Mesenchymal stem cell (in vitro differentiated cells and primary cell): ENCODE results near the gene STAM.

Experiments
- DNase-seq: peaks from one replicate; pipeline ENCODE4 v3.0.0-alpha.2; 2013
- H2AFZ ChIP-seq: one replicate; pipeline ENCODE4 v1.6.1; 2013; ENCODE audit warnings: low read depth, mild to moderate bottlenecking, control low read depth, inconsistent platforms, low read length, moderate library complexity
- H2AK5ac ChIP-seq: 2 replicates; pipeline ENCODE4 v1.6.1; 2013; ENCODE audit warnings: low read length, moderate library complexity, mild to moderate bottlenecking, inconsistent platforms; ENCODE audit not compliant: severe bottlenecking
- H2BK120ac ChIP-seq: one replicate; pipeline ENCODE4 v1.6.1; 2013; ENCODE audit warnings: low read depth, mild to moderate bottlenecking, inconsistent platforms, low read length, moderate library complexity
- H2BK12ac ChIP-seq, 2 experiments: one replicate each; pipeline ENCODE4 v1.6.1; 2013; ENCODE audit warnings: inconsistent platforms in 2 of 2, low read length in 2 of 2, mild to moderate bottlenecking in 2 of 2, moderate library complexity in 2 of 2, control low read depth in 1 of 2
- H2BK15ac ChIP-seq: one replicate; pipeline ENCODE4 v1.6.1; 2013; ENCODE audit warnings: mild to moderate bottlenecking, low read depth, inconsistent platforms; ENCODE audit not compliant: poor library complexity, severe bottlenecking
- H2BK5ac ChIP-seq: 2 replicates; pipeline ENCODE4 v1.6.1; 2013; ENCODE audit warnings: low read depth, mild to moderate bottlenecking, low read length, control low read depth, inconsistent platforms; ENCODE audit not compliant: poor library complexity, severe bottlenecking
- H3K14ac ChIP-seq, 2 experiments: one replicate each; pipeline ENCODE4 v1.6.1; 2013; ENCODE audit warnings: inconsistent platforms in 2 of 2, low read length in 2 of 2, control low read depth in 1 of 2, mild to moderate bottlenecking in 1 of 2, moderate library complexity in 1 of 2
- H3K18ac ChIP-seq, 2 experiments: one replicate each; pipeline ENCODE4 v1.6.1; 2013; ENCODE audit warnings: inconsistent platforms in 2 of 2, low read length in 2 of 2, control low read depth in 1 of 2, low read depth in 1 of 2, mild to moderate bottlenecking in 1 of 2
- H3K23ac ChIP-seq, 2 experiments: one replicate each; pipeline ENCODE4 v1.6.1; 2013; ENCODE audit warnings: inconsistent platforms in 2 of 2, low read length in 2 of 2, mild to moderate bottlenecking in 2 of 2, moderate library complexity in 2 of 2, control low read depth in 1 of 2
- H3K27ac ChIP-seq: 2 replicates; pipeline ENCODE4 v1.5.1; 2013; ENCODE audit warnings: mild to moderate bottlenecking, moderate library complexity, low read length, control low read depth, inconsistent platforms; ENCODE audit not compliant: poor library complexity, severe bottlenecking
- H3K27me3 ChIP-seq, 2 experiments: 2 replicates each; pipeline versions ENCODE4 v1.6.1 to v1.7.0; 2013; ENCODE audit warnings: low read length in 2 of 2, mild to moderate bottlenecking in 2 of 2, moderate library complexity in 2 of 2, control low read depth in 1 of 2, inconsistent platforms in 1 of 2; ENCODE audit not compliant: control insufficient read depth in 1 of 2, insufficient read depth in 1 of 2
- H3K36me3 ChIP-seq, 2 experiments: 2 replicates each; pipeline versions ENCODE4 v1.6.1 to v1.7.0; 2013; ENCODE audit warnings: low read length in 2 of 2, control low read depth in 1 of 2, inconsistent platforms in 1 of 2, low read depth in 1 of 2, mild to moderate bottlenecking in 1 of 2; ENCODE audit not compliant: insufficient read depth in 2 of 2, control insufficient read depth in 1 of 2
- H3K4ac ChIP-seq, 2 experiments: one replicate each; pipeline ENCODE4 v1.6.1; 2013; ENCODE audit warnings: inconsistent platforms in 2 of 2, low read length in 2 of 2, mild to moderate bottlenecking in 2 of 2, moderate library complexity in 2 of 2, control low read depth in 1 of 2, low read depth in 1 of 2
- H3K4me1 ChIP-seq: 2 replicates; pipeline ENCODE4 v1.6.1; 2013; ENCODE audit warnings: low read depth, low read length, control low read depth; ENCODE audit not compliant: control insufficient read depth, insufficient read depth
- H3K4me2 ChIP-seq: 2 replicates; pipeline ENCODE4 v1.6.1; 2013; ENCODE audit warnings: low read length, mild to moderate bottlenecking, inconsistent platforms; ENCODE audit not compliant: poor library complexity, severe bottlenecking
- H3K4me3 ChIP-seq, 2 experiments: 2 replicates each; pipeline versions ENCODE4 v1.5.1 to v1.7.0; 2013; ENCODE audit warnings: low read length in 2 of 2, mild to moderate bottlenecking in 2 of 2, control low read depth in 1 of 2, low read depth in 1 of 2; ENCODE audit not compliant: insufficient read depth in 1 of 2
- H3K79me1 ChIP-seq: replicated peaks from 2 replicates; pipeline ENCODE4 v1.6.1; 2013; ENCODE audit warnings: mild to moderate bottlenecking, control low read depth, low read length, inconsistent platforms; ENCODE audit not compliant: poor library complexity, severe bottlenecking
- H3K9ac ChIP-seq: 2 replicates; pipeline ENCODE4 v1.7.0; 2013; ENCODE audit warnings: mild to moderate bottlenecking, low read length, moderate library complexity
- H3K9me3 ChIP-seq: 2 replicates; pipeline ENCODE4 v1.7.0; 2013; ENCODE audit warnings: mild to moderate bottlenecking, low read length; ENCODE audit not compliant: control insufficient read depth
- H4K8ac ChIP-seq: one replicate; pipeline ENCODE4 v1.6.1; 2013; ENCODE audit warnings: inconsistent platforms, mild to moderate bottlenecking, low read length, moderate library complexity
- H4K91ac ChIP-seq: one replicate; pipeline ENCODE4 v1.6.1; 2013; ENCODE audit warnings: mild to moderate bottlenecking, low read length, inconsistent platforms
- WGBS: methylation state at CpG from one replicate; pipeline ENCODE4 v1.1.7; 2013; ENCODE audit warnings: mixed read lengths; 5-methylcytosine and 5-hydroxymethylcytosine counted together

Gene STAM

DNA sequence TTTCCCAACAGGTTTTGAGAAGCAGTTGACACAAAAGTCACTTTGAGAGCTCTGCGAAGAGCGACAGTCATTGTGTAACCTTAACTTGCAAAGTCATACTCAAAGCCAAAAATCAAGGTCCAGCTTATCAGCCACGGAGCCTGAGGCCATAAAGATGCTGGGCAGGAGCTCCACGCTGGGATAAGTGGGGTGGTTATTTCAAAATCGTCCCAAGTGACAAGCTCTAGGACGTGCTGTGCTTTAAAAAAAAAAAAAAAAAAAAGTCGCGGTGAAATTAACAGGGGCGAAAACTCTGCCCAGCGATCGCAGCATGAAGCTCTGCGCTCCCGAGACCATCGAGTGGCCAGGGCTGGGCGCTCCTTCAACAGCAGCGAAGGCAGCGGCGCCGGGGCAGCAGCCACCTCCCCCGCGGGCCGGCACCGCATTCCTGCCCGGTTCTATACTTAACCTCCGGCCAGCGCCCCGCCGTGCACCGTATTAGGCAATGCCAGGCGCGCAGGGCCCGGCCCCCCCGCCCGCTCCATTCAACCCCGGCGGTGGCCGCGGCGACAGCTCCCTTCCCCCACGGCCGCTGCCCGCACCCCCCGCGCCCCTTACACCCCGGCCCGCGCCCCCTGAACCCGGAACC, 27.4 kb upstream of the STAM start:
- Histone ChIP-seq H3K27ac (peak overlapping the region; percentile 79), H3K4me2 (peak overlapping the region; percentile 83), H4K91ac (no peak overlapping the region), H3K14ac (peak overlapping the region in 1 of 2 experiments; percentile 76), H3K23ac (no peak overlapping the region), H3K4me1 (peaks cover 4% of the 10 kb centered on the region), H3K79me1 (peaks cover 11% of the 10 kb centered on the region), H4K8ac (peak overlapping the region; percentile 36), H3K36me3 (no peaks in the 10 kb centered on the region), H3K4me3 (peak overlapping the region; percentile 81 to 92), H2BK120ac (peak overlapping the region; percentile 73), H3K4ac (peak overlapping the region in 1 of 2 experiments; percentile 41), H3K27me3 (no peaks in the 10 kb centered on the region), H2AK5ac (peak overlapping the region; percentile 10), H2BK5ac (peak overlapping the region; percentile 97), H3K9me3 (no peaks in the 10 kb centered on the region), H2AFZ (no peak overlapping the region), H3K9ac (peak overlapping the region; percentile 86), H2BK15ac (peak overlapping the region; percentile 89), H2BK12ac (no peak overlapping the region), H3K18ac (peak overlapping the region; percentile 92 to 94)
- WGBS, result 6% methylated on average over 35 of the region's 48 CpGs
- DNase-seq, result peak; percentile 72

DNA sequence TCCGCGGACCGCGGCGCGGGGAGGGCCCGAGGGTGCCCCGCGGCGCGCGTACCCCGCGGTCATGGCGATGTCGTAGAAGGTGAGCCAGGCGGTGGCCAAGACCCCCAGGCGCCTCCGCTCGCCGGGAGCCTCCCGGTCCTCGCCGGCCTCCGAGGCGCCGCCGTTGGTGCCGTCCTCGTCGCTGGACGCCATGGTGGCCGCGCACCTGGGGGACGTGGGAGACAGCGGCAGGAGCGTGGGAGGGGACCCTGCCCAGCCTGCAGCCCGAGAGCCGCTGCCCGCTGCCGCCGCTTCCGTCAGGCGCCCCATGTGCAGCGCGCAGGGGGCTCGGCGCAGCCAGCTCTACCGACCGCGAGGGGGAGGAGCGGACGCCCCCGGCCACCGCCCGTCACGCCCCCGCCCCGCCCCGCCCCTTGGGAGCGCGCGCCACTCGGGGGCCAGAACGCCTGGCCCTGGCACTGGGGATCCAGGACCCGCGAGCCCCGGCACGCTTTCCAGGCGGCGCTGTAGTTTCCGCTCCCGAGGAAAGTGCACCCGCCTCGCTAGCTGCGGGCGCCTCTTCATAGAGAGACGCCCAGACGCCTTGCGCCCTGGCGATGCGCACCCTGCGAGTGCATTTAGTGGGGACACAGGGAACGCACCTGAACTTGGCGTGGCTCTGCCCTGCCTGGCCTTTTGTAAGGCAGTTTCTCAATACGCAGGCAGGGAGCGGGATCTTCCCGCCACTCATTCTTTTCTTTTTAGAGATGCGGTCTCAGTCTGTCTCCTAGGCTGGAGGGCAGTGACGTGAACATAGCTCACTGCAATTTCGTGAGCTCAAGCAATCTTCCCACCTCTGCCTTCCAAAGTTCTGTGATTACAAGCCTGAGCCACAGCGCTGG, 26.7 kb upstream of the STAM start, which contains the start of gene HACD1:
TSS of gene HACD1 (minus strand) at position 344 of the 881 bp plus-strand sequence. CDS start at position 309, 35 bp downstream.
- Histone ChIP-seq H3K27ac (peak within 1 kb of the TSS; percentile 79), H3K27me3 (no peaks in the 10 kb centered on the region), H3K4me2 (peak within 1 kb of the TSS; percentile 83), H2AFZ (peak within 1 kb of the TSS; percentile 93), H3K4me1 (peaks cover 4% of the 10 kb centered on the region), H3K14ac (peak within 1 kb of the TSS in 1 of 2 experiments; percentile 76), H3K36me3 (no peaks in the 10 kb centered on the region), H3K18ac (peak within 1 kb of the TSS; percentile 92 to 94), H3K4ac (peak within 1 kb of the TSS; percentile 41 to 46), H3K79me1 (peaks cover 11% of the 10 kb centered on the region), H2BK12ac (peak within 1 kb of the TSS in 1 of 2 experiments; percentile 54), H2BK15ac (peak within 1 kb of the TSS; percentile 89), H4K8ac (peak within 1 kb of the TSS; percentile 87), H2BK5ac (peak within 1 kb of the TSS; percentile 97), H3K4me3 (peak within 1 kb of the TSS; percentile 81 to 92), H3K9me3 (no peaks in the 10 kb centered on the region), H3K9ac (peak within 1 kb of the TSS; percentile 86), H3K23ac (peak within 1 kb of the TSS in 1 of 2 experiments; percentile 10), H2BK120ac (peak within 1 kb of the TSS; percentile 73), H2AK5ac (peak within 1 kb of the TSS; percentile 10), H4K91ac (peak within 1 kb of the TSS; percentile 89)
- DNase-seq, result peak; percentile 79
- WGBS, result under 1% methylated on average over 81 of the region's 92 CpGs

DNA sequence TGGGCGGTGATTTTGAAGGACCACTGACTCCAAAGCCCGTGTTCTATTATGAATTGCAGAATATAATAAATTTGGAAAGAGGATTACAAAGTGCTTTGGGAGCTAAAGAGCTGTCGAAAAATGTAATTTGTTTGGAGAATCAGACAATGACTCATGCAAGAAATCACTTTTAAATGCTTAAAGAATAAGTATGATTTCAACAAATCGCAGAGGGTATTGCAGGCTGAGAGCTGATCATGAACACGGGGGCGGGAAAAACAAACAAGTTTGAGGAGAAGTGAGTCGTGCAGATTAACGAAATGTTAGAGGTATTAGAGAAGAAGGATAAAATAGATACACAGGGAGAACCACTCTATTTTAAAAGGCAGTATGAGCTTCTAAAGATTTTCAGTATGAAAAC, 21.9 kb upstream of the STAM start:
- H2BK12ac ChIP-seq, result no peak overlapping the region
- H3K27ac ChIP-seq, result no peak overlapping the region
- no peak overlapping the region for H2BK5ac ChIP-seq
- H3K4me1 ChIP-seq, result no peaks in the 10 kb centered on the region
- H2BK15ac ChIP-seq, result no peak overlapping the region
- no peak overlapping the region for H3K18ac ChIP-seq
- H2AK5ac ChIP-seq, result no peak overlapping the region
- H3K4me2 ChIP-seq, result no peak overlapping the region
- H3K23ac ChIP-seq, result no peak overlapping the region
- no peak for DNase-seq
- no peak overlapping the region for H3K14ac ChIP-seq
- H3K27me3 ChIP-seq, result no peaks in the 10 kb centered on the region
- H3K79me1 ChIP-seq, result no peaks in the 10 kb centered on the region
- no peak overlapping the region for H4K91ac ChIP-seq
- no peak overlapping the region for H3K4ac ChIP-seq
- H3K4me3 ChIP-seq, result no peak overlapping the region
- WGBS, result 86% methylated on average over 7 of the region's 8 CpGs
- H2BK120ac ChIP-seq, result no peak overlapping the region
- no peak overlapping the region for H4K8ac ChIP-seq
- no peak overlapping the region for H3K9ac ChIP-seq
- no peaks in the 10 kb centered on the region for H3K36me3 ChIP-seq
- no peak overlapping the region for H2AFZ ChIP-seq
- H3K9me3 ChIP-seq, result no peaks in the 10 kb centered on the region

DNA sequence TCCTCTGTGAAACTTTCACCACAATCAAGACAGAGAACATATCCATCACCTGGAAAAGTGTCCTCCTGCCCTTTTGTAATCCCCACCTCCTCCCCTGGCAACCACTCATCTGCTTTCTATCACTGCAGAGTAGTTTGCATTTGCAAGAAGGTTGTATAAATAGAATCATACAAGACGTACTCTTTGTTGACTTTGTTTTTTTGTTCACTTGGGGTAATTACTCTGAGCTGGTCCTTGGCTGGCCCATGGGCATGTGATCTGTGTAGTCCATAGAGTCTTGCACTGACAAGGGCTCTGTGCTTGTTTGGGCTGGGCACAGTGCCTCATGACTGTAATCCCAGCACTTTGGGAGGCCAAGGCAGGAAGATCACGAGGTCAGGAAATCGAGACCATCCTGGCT, 19.0 kb upstream of the STAM start:
- Histone ChIP-seq H3K27me3 (no peaks in the 10 kb centered on the region), H3K4me3 (no peak overlapping the region), H2AK5ac (no peak overlapping the region), H2BK12ac (no peak overlapping the region), H3K9me3 (no peaks in the 10 kb centered on the region), H3K4me2 (no peak overlapping the region), H3K4me1 (no peaks in the 10 kb centered on the region), H3K36me3 (no peaks in the 10 kb centered on the region), H2BK5ac (no peak overlapping the region), H3K23ac (no peak overlapping the region), H3K4ac (no peak overlapping the region), H3K14ac (no peak overlapping the region), H2BK15ac (no peak overlapping the region), H2BK120ac (no peak overlapping the region), H4K91ac (no peak overlapping the region), H3K9ac (no peak overlapping the region), H4K8ac (no peak overlapping the region), H3K79me1 (no peaks in the 10 kb centered on the region), H2AFZ (no peak overlapping the region), H3K18ac (no peak overlapping the region), H3K27ac (no peak overlapping the region)
- no peak for DNase-seq
- 74% methylated on average over 3 of the region's 3 CpGs for WGBS
